Kidney (tissue), 14 donors: ENCODE data around the gene RELL2. TPM values are rescaled to one million over a fixed set of nuclear protein-coding genes. Genes with fewer than 3 reads are reported as not detected.

Experiments used
- DNase-seq, 5 donors: peaks; one replicate each; pipeline ENCODE4 v3.0.0-alpha.2; 2013 to 2020
- FAIRE-seq: peaks from 2 replicates; lab custom pipeline; 2012; peaks lifted over from hg19 to GRCh38; lab: Jason Lieb, UNC
- H3K27ac ChIP-seq, 2 donors: one replicate each; pipeline ENCODE4 v1.7.0; 2013; ENCODE audit warnings: low read depth in 2 of 2, low read length in 2 of 2, inconsistent platforms in 1 of 2
- H3K27me3 ChIP-seq: one replicate; pipeline ENCODE4 v1.7.1; 2013; ENCODE audit warnings: low read length, inconsistent platforms; ENCODE audit not compliant: control insufficient read depth, insufficient read depth
- H3K36me3 ChIP-seq, 3 donors: one replicate each; pipeline versions ENCODE4 v1.7.0 to v1.7.1; 2013; ENCODE audit warnings: low read length in 3 of 3, control low read depth in 1 of 3, inconsistent platforms in 1 of 3; ENCODE audit not compliant: insufficient read depth in 3 of 3, control insufficient read depth in 2 of 3
- H3K4me1 ChIP-seq, 3 donors: one replicate each; pipeline versions ENCODE4 v1.7.0 to v1.7.1; 2013; ENCODE audit warnings: low read length in 3 of 3, inconsistent platforms in 1 of 3, low read depth in 1 of 3; ENCODE audit not compliant: control insufficient read depth in 2 of 3, insufficient read depth in 2 of 3
- H3K4me3 ChIP-seq, 3 donors: one replicate each; pipeline versions ENCODE4 v1.7.0 to v1.8.1; 2013; ENCODE audit warnings: low read length in 3 of 3, control low read depth in 1 of 3, inconsistent platforms in 1 of 3
- H3K9ac ChIP-seq, 3 donors: one replicate each; pipeline versions ENCODE4 v1.7.0 to v1.7.1; 2013; ENCODE audit warnings: low read length in 3 of 3, control low read depth in 1 of 3, inconsistent platforms in 1 of 3
- H3K9me3 ChIP-seq, 3 donors: one replicate each; pipeline versions ENCODE4 v1.7.0 to v1.7.1; 2013; ENCODE audit warnings: low read length in 3 of 3, control low read depth in 1 of 3, inconsistent platforms in 1 of 3; ENCODE audit not compliant: control insufficient read depth in 2 of 3, insufficient read depth in 1 of 3
- CTCF ChIP-seq: IDR thresholded peaks from 3 replicates; pipeline ENCODE4 v1.5.1; 2012; ENCODE audit warnings: mild to moderate bottlenecking, moderate library complexity, borderline replicate concordance; ENCODE audit not compliant: insufficient read depth; ENCODE audit errors: extremely low read depth
- intact Hi-C: fragments of 100-400 bp; cut with DNase I; formaldehyde crosslinking; loops from one replicate; pipeline ENCODE4 v1.11.1; 2022
- polyA plus RNA-seq: library from polyadenylated mRNA; stranded (reverse); fragments of 350-450 nt; fragmentation: Illumina TruSeq; extraction: RNeasy Lipid Tissue Mini Kit (QIAGEN cat#74804); gene quantifications from one replicate; pipeline ENCODE4 v1.2.3, GENCODE V29; 2014; ENCODE audit warnings: low read depth, low replicate concordance; ENCODE audit not compliant: insufficient read depth
- total RNA-seq: library from RNA; stranded (reverse); fragmentation: NEBNext Ultra II Directional; extraction: Animal tissue kit (Norgen Biotek cat#: 25700); gene quantifications from one replicate; pipeline ENCODE4 v1.2.1, GENCODE V29; 2021
- donor health status: control.
- donor health status: control.
- donor health status: control.
- donor health status: control.
- donor health status: control.
- donor health status: DM: yes; HTN: yes; CAD: no.
- donor health status: Normal renal cell carcinoma (clear cell type).

RELL2 gene
- total and polyA plus RNA-seq, 2 donors from 2014 or later = 3.0 to 8.2 TPM

DNA sequence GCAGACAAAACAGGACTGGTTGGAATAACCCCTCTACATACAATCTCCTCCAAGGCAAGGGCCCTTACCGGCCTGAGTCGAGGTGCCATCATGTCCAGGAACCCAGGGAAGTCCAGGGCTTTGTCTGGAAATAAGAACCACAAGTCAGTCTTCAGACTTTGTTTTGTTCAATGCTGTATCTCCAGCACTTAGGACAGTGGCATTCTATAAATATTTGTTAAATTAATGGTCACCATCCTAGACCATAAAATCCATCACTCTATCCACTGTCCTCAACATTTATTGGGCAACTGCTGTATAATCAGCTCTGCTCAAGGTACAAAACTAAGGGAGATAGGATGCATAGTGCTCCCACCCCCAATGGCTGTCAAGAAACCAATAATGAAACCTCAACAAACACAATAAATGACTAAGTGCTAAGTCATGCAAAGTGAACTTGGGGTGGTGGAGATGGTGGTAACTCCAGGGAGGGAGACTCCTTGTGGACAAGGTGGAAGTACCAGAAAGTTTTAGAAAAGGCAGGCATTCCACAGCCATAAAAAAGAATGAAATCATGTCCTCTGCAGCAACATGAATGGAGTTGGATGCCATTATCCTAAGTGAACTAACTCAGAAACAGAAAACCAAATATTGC lies 5.0 kb downstream of the RELL2 start:
- Histone ChIP-seq H3K4me1 (peaks cover 0 to 2% (median 0%) of the 10 kb centered on the region in 3 donors), H3K36me3 (no peaks in the 10 kb centered on the region), H3K4me3 (no peak overlapping the region), H3K9me3 (no peaks in the 10 kb centered on the region), H3K9ac (no peak overlapping the region), H3K27ac (no peak overlapping the region), H3K27me3 (peaks cover 8% of the 10 kb centered on the region)
- TF ChIP-seq CTCF = no peak
- no peak for DNase-seq
- intact Hi-C loops = no loop called here
- no peak for FAIRE-seq

DNA sequence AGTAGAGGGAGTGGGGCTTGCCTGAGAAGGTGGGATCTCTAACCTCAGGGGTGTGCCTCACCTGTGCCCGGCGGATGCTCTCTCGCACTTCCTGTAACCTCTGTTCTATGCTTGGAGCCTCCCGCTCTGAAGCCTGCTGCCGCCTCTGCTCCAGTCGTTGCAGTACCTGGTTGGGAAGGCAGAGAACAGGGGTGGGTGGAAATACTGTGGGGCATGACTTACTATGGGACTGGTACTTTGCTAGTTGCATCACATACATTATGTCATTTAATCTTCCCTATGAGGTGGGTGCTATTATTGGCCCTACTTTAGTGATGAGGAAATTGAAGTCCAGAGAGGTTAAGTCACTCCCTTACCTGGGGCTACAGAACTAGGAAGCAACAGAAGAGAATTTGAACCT lies 9.2 kb downstream of the RELL2 start:
- Histone ChIP-seq H3K27me3 (no peaks in the 10 kb centered on the region), H3K4me1 (peaks cover 0 to 2% (median 0%) of the 10 kb centered on the region in 3 donors), H3K9me3 (no peaks in the 10 kb centered on the region), H3K27ac (no peak overlapping the region), H3K36me3 (no peaks in the 10 kb centered on the region), H3K9ac (no peak overlapping the region), H3K4me3 (no peak overlapping the region)
- DNase-seq = no peak
- intact Hi-C loops = no loop called here
- FAIRE-seq = no peak
- no peak for TF ChIP-seq CTCF

DNA sequence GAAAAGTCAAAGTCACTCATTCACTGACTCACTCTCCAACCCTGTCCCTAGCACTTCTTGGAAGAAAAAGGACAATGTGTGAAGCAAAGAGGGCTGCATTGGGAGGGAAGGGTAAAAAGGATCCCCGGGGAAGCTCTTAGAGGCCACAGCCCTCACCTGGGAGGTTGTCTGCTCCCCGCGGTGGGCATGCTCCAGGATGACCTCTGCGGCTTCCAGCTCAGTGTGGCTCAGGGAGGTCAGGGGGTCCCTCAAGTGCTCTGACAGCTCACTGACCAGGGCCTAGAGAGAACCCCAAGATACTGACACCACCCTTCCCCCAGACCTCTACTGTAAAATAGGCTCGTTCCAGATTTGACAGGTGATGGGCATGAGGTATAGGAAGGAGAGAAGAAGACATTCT lies 10.4 kb downstream of the RELL2 start:
- no peak overlapping the region for H3K9ac ChIP-seq
- FAIRE-seq = no peak
- H3K27ac ChIP-seq = no peak overlapping the region
- H3K27me3 ChIP-seq = no peaks in the 10 kb centered on the region
- no peak overlapping the region for H3K4me3 ChIP-seq
- intact Hi-C loops = no loop called here
- no peaks in the 10 kb centered on the region for H3K36me3 ChIP-seq
- DNase-seq = no peak
- no peaks in the 10 kb centered on the region for H3K9me3 ChIP-seq
- H3K4me1 ChIP-seq = peaks cover 0 to 4% (median 0%) of the 10 kb centered on the region in 3 donors
- TF ChIP-seq CTCF = no peak

DNA sequence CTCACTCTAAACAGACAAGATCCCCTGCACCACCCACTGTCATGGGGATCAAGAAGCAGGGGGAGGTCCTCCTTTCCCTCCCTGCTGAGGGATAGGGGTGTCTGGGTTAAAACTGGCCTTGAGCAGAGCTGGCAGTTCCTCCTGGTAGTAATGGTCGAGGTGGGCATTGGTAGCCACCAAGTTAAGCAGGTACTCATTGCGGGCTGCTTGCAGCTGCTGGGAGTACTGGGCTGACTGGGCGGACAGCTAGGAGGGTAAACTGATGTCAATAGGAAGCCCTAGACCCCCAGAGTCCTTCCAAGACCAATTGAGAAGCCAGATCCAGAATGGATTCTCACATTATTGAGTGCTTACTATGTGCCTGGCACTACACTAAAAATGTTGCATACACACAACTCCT lies 11.1 kb downstream of the RELL2 start:
- H3K36me3 ChIP-seq = no peaks in the 10 kb centered on the region
- no peak for DNase-seq
- no peak for FAIRE-seq

More for the DNA sequence above, 11.1 kb downstream of the RELL2 start:
- no peaks in the 10 kb centered on the region for H3K27me3 ChIP-seq
- TF ChIP-seq CTCF = no peak
- H3K4me1 ChIP-seq = peaks cover 0 to 4% (median 0%) of the 10 kb centered on the region in 3 donors
- H3K4me3 ChIP-seq = no peak overlapping the region
- no peak overlapping the region for H3K27ac ChIP-seq
- H3K9ac ChIP-seq = no peak overlapping the region
- no peaks in the 10 kb centered on the region for H3K9me3 ChIP-seq
- intact Hi-C loops = no loop called here
